ENCODE measurements around the gene LDLRAP1. TPM values are rescaled to one million over a fixed set of nuclear protein-coding genes. Genes with fewer than 3 reads are reported as not detected.

Gene LDLRAP1
- total and polyA plus RNA-seq, 2 experiments from 2014 or later: 9.6 to 22.7 TPM

DNA sequence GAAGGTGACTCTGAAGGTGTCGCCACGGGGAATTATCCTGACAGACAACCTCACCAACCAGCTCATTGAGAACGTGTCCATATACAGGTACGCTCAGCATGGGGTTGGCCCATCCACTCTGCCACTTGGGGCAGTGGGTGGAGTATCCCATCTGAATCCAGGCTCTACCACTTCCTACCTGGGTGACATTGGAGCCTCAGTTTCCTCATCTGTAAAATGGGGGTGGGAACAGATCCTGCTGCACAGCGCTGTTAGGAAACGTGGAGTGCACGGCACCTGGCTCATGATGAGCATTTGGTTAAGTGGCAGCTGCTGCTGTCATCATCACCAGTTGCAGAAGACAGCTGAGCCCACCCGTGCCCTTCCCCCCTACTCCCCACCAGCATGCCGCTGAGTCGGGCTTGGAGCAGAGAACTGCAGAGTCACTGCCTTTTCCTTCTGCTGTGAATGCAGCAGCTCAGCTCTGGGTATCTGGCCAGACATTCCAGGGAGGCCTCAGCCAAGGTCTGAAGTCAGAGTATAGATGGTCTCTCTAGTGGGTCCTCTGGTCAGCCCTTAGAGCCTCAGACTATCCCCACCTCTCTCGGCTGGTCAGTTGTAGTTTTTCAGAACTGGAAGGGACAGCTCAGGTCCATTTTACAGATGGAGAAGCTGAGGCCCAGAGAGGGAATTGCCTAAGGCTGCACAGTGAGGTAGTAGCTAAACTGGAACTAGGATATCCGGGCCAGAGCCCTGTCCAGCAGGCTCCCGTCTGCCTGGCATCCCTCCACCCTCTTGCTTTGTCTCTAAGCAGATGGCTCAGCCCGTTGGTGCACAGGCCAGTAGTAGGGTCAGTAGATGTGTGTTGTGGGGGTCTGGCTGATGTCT lies 11.7 kb downstream of the LDLRAP1 start:
- Histone ChIP-seq H3K27ac (ENCODE audit: low read depth) (no peak overlapping the region), H3K79me2 (replicated peaks; ENCODE audit: insufficient read depth) (no peaks in the 10 kb centered on the region), H2AFZ (no peak overlapping the region), H3K4me2 (no peak overlapping the region), H3K4me1 (ENCODE audit: insufficient read depth) (no peaks in the 10 kb centered on the region), H3K9me2 (ENCODE audit: insufficient read depth) (no peaks in the 10 kb centered on the region), H3K27me3 (ENCODE audit: insufficient read depth) (no peaks in the 10 kb centered on the region), H3K36me3 (ENCODE audit: insufficient read depth) (no peaks in the 10 kb centered on the region), H3K4me3 (no peak overlapping the region), H4K20me1 (replicated peaks; ENCODE audit: insufficient read depth) (peaks cover 11% of the 10 kb centered on the region; the same call in 1 of the 2 replicates), H3F3A (replicated peaks; ENCODE audit: low read depth) (no peaks in the 10 kb centered on the region)
- Mint-ChIP-seq H3K9me3 (no peaks in the 10 kb centered on the region), H3K36me3 (ENCODE audit: low read depth) (no peaks in the 10 kb centered on the region; the same call in 2 of the 3 replicates), H3K4me3 (no peak overlapping the region), H3K4me1 (no peaks in the 10 kb centered on the region; the same call in 2 of the 3 replicates), H3K27ac (no peak overlapping the region), H3K27me3 (ENCODE audit: insufficient read depth, low read depth, poor library complexity) (peaks cover 5% of the 10 kb centered on the region)
- TF ChIP-seq EZH2 (IDR thresholded peaks at IDR 0.05; ENCODE audit: low read depth, unreplicated experiment) (no peak), STAT1 (IDR thresholded peaks at IDR 0.05; ENCODE audit: unreplicated experiment) (no peak), CREB1 (CRISPR knock-in tag; IDR thresholded peaks at IDR 0.05; ENCODE audit: low read depth) (no peak), POLR2AphosphoS5 (IDR thresholded peaks at IDR 0.05; ENCODE audit: low read depth) (no peak), REST (IDR thresholded peaks at IDR 0.05; ENCODE audit: unreplicated experiment) (no peak), NANOG (IDR thresholded peaks at IDR 0.05; ENCODE audit: borderline replicate concordance) (no peak), EZH2phosphoT487 (IDR thresholded peaks at IDR 0.05; ENCODE audit: unreplicated experiment) (no peak), ZNF114 (CRISPR knock-in tag; IDR thresholded peaks at IDR 0.05) (no peak), JUNB (IDR thresholded peaks at IDR 0.05; ENCODE audit: unreplicated experiment) (no peak), ZNF331 (CRISPR knock-in tag; IDR thresholded peaks at IDR 0.05; ENCODE audit: low read depth) (no peak), CTCF (conservative IDR thresholded peaks at IDR 0.05; ENCODE audit: low read depth in 2 of 2) (no peak)
- TF ChIP-seq, protein P1, sequence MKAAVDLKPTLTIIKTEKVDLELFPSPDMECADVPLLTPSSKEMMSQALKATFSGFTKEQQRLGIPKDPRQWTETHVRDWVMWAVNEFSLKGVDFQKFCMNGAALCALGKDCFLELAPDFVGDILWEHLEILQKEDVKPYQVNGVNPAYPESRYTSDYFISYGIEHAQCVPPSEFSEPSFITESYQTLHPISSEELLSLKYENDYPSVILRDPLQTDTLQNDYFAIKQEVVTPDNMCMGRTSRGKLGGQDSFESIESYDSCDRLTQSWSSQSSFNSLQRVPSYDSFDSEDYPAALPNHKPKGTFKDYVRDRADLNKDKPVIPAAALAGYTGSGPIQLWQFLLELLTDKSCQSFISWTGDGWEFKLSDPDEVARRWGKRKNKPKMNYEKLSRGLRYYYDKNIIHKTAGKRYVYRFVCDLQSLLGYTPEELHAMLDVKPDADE (IDR thresholded peaks at IDR 0.05): no peak
- TF ChIP-seq, protein P2, sequence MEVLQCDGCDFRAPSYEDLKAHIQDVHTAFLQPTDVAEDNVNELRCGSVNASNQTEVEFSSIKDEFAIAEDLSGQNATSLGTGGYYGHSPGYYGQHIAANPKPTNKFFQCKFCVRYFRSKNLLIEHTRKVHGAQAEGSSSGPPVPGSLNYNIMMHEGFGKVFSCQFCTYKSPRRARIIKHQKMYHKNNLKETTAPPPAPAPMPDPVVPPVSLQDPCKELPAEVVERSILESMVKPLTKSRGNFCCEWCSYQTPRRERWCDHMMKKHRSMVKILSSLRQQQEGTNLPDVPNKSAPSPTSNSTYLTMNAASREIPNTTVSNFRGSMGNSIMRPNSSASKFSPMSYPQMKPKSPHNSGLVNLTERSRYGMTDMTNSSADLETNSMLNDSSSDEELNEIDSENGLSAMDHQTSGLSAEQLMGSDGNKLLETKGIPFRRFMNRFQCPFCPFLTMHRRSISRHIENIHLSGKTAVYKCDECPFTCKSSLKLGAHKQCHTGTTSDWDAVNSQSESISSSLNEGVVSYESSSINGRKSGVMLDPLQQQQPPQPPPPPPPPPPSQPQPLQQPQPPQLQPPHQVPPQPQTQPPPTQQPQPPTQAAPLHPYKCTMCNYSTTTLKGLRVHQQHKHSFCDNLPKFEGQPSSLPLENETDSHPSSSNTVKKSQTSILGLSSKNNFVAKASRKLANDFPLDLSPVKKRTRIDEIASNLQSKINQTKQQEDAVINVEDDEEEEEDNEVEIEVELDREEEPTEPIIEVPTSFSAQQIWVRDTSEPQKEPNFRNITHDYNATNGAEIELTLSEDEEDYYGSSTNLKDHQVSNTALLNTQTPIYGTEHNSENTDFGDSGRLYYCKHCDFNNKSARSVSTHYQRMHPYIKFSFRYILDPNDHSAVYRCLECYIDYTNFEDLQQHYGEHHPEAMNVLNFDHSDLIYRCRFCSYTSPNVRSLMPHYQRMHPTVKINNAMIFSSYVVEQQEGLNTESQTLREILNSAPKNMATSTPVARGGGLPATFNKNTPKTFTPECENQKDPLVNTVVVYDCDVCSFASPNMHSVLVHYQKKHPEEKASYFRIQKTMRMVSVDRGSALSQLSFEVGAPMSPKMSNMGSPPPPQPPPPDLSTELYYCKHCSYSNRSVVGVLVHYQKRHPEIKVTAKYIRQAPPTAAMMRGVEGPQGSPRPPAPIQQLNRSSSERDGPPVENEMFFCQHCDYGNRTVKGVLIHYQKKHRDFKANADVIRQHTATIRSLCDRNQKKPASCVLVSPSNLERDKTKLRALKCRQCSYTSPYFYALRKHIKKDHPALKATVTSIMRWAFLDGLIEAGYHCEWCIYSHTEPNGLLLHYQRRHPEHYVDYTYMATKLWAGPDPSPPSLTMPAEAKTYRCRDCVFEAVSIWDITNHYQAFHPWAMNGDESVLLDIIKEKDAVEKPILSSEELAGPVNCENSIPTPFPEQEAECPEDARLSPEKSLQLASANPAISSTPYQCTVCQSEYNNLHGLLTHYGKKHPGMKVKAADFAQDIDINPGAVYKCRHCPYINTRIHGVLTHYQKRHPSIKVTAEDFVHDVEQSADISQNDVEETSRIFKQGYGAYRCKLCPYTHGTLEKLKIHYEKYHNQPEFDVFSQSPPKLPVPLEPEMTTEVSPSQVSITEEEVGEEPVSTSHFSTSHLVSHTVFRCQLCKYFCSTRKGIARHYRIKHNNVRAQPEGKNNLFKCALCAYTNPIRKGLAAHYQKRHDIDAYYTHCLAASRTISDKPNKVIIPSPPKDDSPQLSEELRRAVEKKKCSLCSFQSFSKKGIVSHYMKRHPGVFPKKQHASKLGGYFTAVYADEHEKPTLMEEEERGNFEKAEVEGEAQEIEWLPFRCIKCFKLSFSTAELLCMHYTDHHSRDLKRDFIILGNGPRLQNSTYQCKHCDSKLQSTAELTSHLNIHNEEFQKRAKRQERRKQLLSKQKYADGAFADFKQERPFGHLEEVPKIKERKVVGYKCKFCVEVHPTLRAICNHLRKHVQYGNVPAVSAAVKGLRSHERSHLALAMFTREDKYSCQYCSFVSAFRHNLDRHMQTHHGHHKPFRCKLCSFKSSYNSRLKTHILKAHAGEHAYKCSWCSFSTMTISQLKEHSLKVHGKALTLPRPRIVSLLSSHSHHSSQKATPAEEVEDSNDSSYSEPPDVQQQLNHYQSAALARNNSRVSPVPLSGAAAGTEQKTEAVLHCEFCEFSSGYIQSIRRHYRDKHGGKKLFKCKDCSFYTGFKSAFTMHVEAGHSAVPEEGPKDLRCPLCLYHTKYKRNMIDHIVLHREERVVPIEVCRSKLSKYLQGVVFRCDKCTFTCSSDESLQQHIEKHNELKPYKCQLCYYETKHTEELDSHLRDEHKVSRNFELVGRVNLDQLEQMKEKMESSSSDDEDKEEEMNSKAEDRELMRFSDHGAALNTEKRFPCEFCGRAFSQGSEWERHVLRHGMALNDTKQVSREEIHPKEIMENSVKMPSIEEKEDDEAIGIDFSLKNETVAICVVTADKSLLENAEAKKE (CRISPR knock-in tag; IDR thresholded peaks at IDR 0.05): no peak
- DNase-seq (ENCODE audit: low spot score): no peak
- ATAC-seq: no peak

All from GM23338 (cell line).